Gastroesophageal sphincter (tissue), 4 donors: ENCODE measurements around the gene ANKRD40CL. TPM values are rescaled to one million over a fixed set of nuclear protein-coding genes. Genes with fewer than 3 reads are reported as not detected.

Source experiments
- ATAC-seq: fragments of 150-250 bp; one replicate; pipeline ENCODE4 v1.9.1; 2016; ENCODE audit warnings: mild to moderate bottlenecking, moderate library complexity
- H3K27ac ChIP-seq, 4 donors: fragments of 200-600 bp; sonication (generic) in 3 of 4; 1 replicate in 3 of 4; 2 replicates in 1 of 4; pipeline ENCODE4 v1.5.1; 2016 to 2019
- H3K27me3 ChIP-seq: fragments of 200-600 bp; sonication (generic); one replicate; pipeline ENCODE4 v1.5.1; 2019
- H3K36me3 ChIP-seq, 2 donors: fragments of 200-600 bp; sonication (generic); one replicate each; pipeline ENCODE4 v1.5.1; 2019; ENCODE audit warnings: control low read depth in 1 of 2
- H3K4me1 ChIP-seq, 3 donors: fragments of 200-600 bp; sonication (generic); 1 replicate in 2 of 3; 2 replicates in 1 of 3; pipeline ENCODE4 v1.5.1; 2016 to 2019; ENCODE audit warnings: control low read depth in 2 of 3
- H3K4me3 ChIP-seq, 2 donors: fragments of 200-600 bp; sonication (generic); one replicate each; pipeline ENCODE4 v1.5.1; 2019; ENCODE audit warnings: mild to moderate bottlenecking in 1 of 2, moderate library complexity in 1 of 2
- H3K9me3 ChIP-seq, 3 donors: fragments of 200-600 bp; sonication (generic); one replicate each; pipeline ENCODE4 v1.5.1; 2017 to 2019; ENCODE audit warnings: control low read depth in 2 of 3
- EP300 ChIP-seq: sonication (generic); formaldehyde crosslinking; IDR thresholded peaks from one replicate; pipeline ENCODE4 v1.6.1; 2017; ENCODE audit warnings: antibody characterized with exemption, mild to moderate bottlenecking
- POLR2A ChIP-seq, 2 donors: fragments of 450-650 bp; IDR thresholded peaks; one replicate each; pipeline ENCODE4 v1.6.1; 2017; ENCODE audit warnings: antibody characterized with exemption in 2 of 2, mild to moderate bottlenecking in 2 of 2, moderate library complexity in 1 of 2
- POLR2AphosphoS5 ChIP-seq: sonication (generic); formaldehyde crosslinking; IDR thresholded peaks from one replicate; pipeline ENCODE4 v1.6.1; 2017; ENCODE audit warnings: antibody characterized with exemption
- WGBS, 2 donors: methylation state at CpG; one replicate each; pipeline ENCODE4 v1.1.5; 2018; ENCODE audit warnings: low coverage in 1 of 2; 5-methylcytosine and 5-hydroxymethylcytosine counted together
- total RNA-seq, 4 donors: library from RNA; depleted of rRNA; stranded (reverse); fragments of >200 nt; gene quantifications; one replicate each; pipeline ENCODE4 v1.1.0, GENCODE V29; 2016
- TF ChIP-seq, protein P1 (sequence below), 4 experiments: fragments of 200-600 bp in 2 of 4; fragments of 450-650 bp in 2 of 4; sonication (generic) in 1 of 4; IDR thresholded peaks; one replicate each; pipeline ENCODE4 v1.5.1; 2017 to 2019; ENCODE audit warnings: antibody characterized with exemption in 4 of 4, mild to moderate bottlenecking in 2 of 4, moderate library complexity in 2 of 4

ANKRD40CL gene
- total RNA-seq, 4 donors from 2014 or later = not detected

DNA sequence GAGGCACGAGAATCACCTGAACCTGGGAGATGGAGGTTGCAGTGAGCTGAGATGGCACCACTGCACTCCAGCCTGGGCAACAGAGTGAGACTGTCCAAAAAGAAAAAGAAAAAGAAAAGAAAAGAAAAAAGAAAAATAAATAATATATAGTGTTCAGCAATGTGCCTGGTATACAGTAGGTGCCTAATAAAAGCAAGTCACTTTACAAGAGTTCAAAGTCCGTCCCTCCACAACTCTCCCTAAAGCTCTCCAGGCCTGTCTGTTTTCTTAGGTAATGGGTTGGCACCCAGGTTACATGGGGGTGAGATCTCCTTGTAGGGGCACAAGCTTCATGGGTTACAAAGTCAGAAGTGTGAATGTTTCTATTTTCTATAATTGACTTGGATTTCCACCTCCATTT lies 16.6 kb upstream of the ANKRD40CL start:
- H3K27me3 ChIP-seq = no peaks in the 10 kb centered on the region
- ATAC-seq = no peak
- H3K4me1 ChIP-seq = peaks cover 0 to 26% (median 9%) of the 10 kb centered on the region in 3 donors
- no peak overlapping the region for H3K27ac ChIP-seq
- H3K9me3 ChIP-seq = no peaks in the 10 kb centered on the region
- H3K4me3 ChIP-seq = no peak overlapping the region
- TF ChIP-seq EP300 = no peak
- TF ChIP-seq, protein P1, sequence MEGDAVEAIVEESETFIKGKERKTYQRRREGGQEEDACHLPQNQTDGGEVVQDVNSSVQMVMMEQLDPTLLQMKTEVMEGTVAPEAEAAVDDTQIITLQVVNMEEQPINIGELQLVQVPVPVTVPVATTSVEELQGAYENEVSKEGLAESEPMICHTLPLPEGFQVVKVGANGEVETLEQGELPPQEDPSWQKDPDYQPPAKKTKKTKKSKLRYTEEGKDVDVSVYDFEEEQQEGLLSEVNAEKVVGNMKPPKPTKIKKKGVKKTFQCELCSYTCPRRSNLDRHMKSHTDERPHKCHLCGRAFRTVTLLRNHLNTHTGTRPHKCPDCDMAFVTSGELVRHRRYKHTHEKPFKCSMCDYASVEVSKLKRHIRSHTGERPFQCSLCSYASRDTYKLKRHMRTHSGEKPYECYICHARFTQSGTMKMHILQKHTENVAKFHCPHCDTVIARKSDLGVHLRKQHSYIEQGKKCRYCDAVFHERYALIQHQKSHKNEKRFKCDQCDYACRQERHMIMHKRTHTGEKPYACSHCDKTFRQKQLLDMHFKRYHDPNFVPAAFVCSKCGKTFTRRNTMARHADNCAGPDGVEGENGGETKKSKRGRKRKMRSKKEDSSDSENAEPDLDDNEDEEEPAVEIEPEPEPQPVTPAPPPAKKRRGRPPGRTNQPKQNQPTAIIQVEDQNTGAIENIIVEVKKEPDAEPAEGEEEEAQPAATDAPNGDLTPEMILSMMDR (IDR thresholded peaks at IDR 0.05) = no peak
- no peak for TF ChIP-seq POLR2A (IDR thresholded peaks at IDR 0.05)
- no peak for TF ChIP-seq POLR2AphosphoS5
- H3K36me3 ChIP-seq = no peaks in the 10 kb centered on the region
- WGBS, 2 donors = 78 to 82% methylated on average over 1 to 2 of the region's 2 CpGs

DNA sequence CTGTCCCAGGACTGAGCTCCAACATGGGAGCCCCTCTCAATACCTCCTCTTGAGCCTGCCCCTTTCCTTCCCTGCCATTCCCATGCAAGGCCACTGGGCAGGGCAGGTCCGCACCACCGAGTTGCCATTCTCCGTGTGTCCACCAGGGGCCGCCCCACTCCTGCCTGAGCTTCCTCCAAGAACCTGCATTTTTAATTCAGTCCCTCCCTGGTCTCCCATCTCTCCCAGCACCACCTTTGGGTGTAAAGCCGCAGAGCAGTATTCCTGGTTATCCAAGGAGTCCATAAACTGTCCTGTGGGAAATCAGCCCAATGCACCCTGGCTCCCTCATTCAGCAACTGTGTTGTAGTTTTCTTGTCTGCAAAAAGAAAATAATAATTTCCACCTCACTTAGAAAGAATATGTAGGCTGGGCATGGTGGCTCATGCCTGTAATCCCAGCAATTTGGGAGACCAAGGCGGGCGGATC lies 15.9 kb upstream of the ANKRD40CL start:
- Histone ChIP-seq H3K9me3 (no peaks in the 10 kb centered on the region), H3K4me3 (no peak overlapping the region), H3K4me1 (peaks cover 0 to 26% (median 9%) of the 10 kb centered on the region in 3 donors), H3K27me3 (no peaks in the 10 kb centered on the region), H3K27ac (no peak overlapping the region), H3K36me3 (no peaks in the 10 kb centered on the region)
- TF ChIP-seq, protein P1 (IDR thresholded peaks at IDR 0.05) = peak; percentile 98 to 100 (median 99)
- TF ChIP-seq EP300 = no peak
- WGBS, 2 donors = 3 to 31% methylated on average over 4 of the region's 7 CpGs
- peak; percentile 75 for ATAC-seq

DNA sequence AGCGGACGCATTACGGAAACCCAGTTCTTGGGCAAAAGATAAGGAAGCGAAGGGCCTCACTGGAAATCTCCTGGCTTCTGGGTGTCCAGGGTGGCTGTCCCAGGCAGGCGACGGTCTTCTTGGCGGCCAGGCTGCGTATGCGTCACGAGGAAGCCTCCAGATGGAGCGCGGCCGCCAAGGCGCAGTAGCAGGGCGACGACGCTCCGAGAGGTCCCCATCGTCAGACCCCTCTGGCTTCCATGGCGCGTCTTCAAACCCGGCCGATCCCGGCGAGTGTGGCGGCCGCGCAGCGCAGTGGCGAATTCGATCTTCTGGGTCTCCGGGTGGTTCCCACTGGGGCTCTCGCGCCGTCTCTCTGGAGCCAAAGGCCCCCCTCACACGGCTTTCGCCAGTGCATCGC lies 13.8 kb upstream of the ANKRD40CL start:
- Histone ChIP-seq H3K27ac (no peak overlapping the region), H3K36me3 (no peaks in the 10 kb centered on the region), H3K4me3 (peak overlapping the region in 1 of 2 donors; percentile 7), H3K4me1 (peaks cover 0 to 15% (median 7%) of the 10 kb centered on the region in 3 donors), H3K27me3 (no peaks in the 10 kb centered on the region), H3K9me3 (no peaks in the 10 kb centered on the region)
- WGBS, 2 donors = 42% methylated on average over 11 of the region's 38 CpGs; no CpG with 5 or more reads in 1 of the 2 donors
- ATAC-seq = no peak
- TF ChIP-seq EP300 (no peak), POLR2A (IDR thresholded peaks at IDR 0.05) (no peak), POLR2AphosphoS5 (no peak)
- TF ChIP-seq, protein P1 (IDR thresholded peaks at IDR 0.05) = no peak

DNA sequence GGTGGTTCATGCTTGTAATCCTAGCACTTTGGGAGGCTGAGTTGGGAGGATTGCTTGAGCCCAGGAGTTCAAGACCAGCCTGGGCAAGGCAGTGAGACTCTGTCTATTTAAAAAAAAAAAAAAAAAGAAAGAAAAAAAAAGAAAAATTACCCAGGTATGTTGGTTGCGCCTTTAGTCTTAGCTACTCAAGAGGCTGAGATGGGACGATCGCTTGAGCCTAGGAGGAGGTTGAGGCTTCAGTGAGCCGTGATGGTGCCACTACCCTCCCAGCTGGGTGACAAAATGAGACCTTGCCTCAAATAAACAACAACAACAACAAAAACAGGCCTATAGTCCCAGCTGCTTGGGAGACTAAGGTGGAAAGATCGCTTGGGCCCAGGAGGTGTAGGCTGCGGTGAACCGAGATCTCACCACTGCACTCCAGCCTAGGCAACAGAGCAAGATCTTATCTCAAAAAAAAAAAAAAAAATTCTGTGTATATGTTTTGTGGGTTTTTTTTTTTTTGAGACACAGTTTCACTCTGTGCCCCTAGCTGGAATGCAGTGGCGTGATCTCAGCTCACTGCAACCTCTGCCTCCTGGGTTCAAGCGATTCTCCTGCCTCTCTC lies 12.5 kb upstream of the ANKRD40CL start:
- 93 to 98% methylated on average over 5 to 6 of the region's 9 CpGs for WGBS, 2 donors
- H3K4me1 ChIP-seq = peaks cover 0 to 2% (median 0%) of the 10 kb centered on the region in 3 donors
- H3K27ac ChIP-seq = no peak overlapping the region
- ATAC-seq = no peak
- H3K27me3 ChIP-seq = no peaks in the 10 kb centered on the region
- H3K36me3 ChIP-seq = no peaks in the 10 kb centered on the region
- no peaks in the 10 kb centered on the region for H3K9me3 ChIP-seq
- TF ChIP-seq POLR2AphosphoS5 (no peak), POLR2A (IDR thresholded peaks at IDR 0.05) (no peak), EP300 (no peak)
- TF ChIP-seq, protein P1 (IDR thresholded peaks at IDR 0.05) = no peak
- no peak overlapping the region for H3K4me3 ChIP-seq

DNA sequence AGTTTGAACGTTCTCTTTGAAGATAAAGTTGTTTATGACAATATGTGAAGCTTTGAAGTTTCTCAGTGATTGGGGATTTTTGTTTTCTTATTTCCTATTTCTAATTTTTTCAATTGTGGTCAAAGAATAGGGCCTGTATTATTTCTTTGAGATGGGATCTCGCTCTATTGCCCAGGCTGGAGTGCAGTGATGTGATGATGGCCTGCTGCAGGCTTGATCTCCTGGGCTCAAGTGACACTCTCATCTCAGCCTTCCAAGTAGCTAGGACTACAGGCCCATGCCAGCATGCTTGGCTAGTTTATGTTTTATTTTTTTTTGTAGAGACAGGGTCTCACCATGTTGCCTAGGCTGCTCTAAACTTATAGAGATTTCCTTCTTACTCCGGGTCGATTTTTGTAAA lies 11.7 kb upstream of the ANKRD40CL start:
- 65 to 75% methylated on average over 4 of the region's 4 CpGs for WGBS, 2 donors
- H3K27me3 ChIP-seq = no peaks in the 10 kb centered on the region

More for the DNA sequence above, 11.7 kb upstream of the ANKRD40CL start:
- Histone ChIP-seq H3K27ac (no peak overlapping the region), H3K4me1 (no peaks in the 10 kb centered on the region), H3K4me3 (no peak overlapping the region), H3K9me3 (no peaks in the 10 kb centered on the region), H3K36me3 (no peaks in the 10 kb centered on the region)
- no peak for ATAC-seq
- TF ChIP-seq, protein P1 (IDR thresholded peaks at IDR 0.05) = no peak
- TF ChIP-seq POLR2A (IDR thresholded peaks at IDR 0.05) (no peak), EP300 (no peak), POLR2AphosphoS5 (no peak)
